OCI-LY1 (cell line): ENCODE results near the gene C1orf159.

Experiments used
- CTCF ChIP-seq: fragments of 200-600 bp; sonication (generic), shearing (Covaris generic); IDR thresholded peaks from 2 replicates; pipeline ENCODE4 v1.5.1; 2017; ENCODE audit warnings: mild to moderate bottlenecking, antibody characterized with exemption, low read length, moderate library complexity, mixed read lengths
- EZH2 ChIP-seq: fragments of 200-600 bp; sonication (generic), shearing (Covaris generic); IDR thresholded peaks from 2 replicates; pipeline ENCODE4 v1.8.0; 2017; ENCODE audit warnings: borderline replicate concordance, mixed run types, mild to moderate bottlenecking, antibody characterized with exemption, low read length, moderate library complexity, mixed read lengths

GRCh38 chr1:1072299-1072848 is 43.5 kb downstream of the C1orf159 start:
- TF ChIP-seq CTCF (no peak), EZH2 (no peak)
